Neural progenitor cell (in vitro differentiated cells): Measurements from ENCODE around the gene SEPTIN8. TPM values are rescaled to one million over a fixed set of nuclear protein-coding genes. Genes with fewer than 3 reads are reported as not detected.

Experiments
- DNase-seq: peaks from one replicate; pipeline ENCODE4 v3.0.0-alpha.2; 2016; ENCODE audit warnings: low spot score
- H2AFZ ChIP-seq: fragments of 200-600 bp; sonication (generic); replicated peaks from 2 replicates; pipeline ENCODE4 v1.6.1; 2016; ENCODE audit warnings: antibody characterized with exemption
- H3F3A ChIP-seq: fragments of 200-600 bp; sonication (generic); 2 replicates; pipeline ENCODE4 v1.6.1; 2016; ENCODE audit warnings: antibody characterized with exemption, low read depth
- H3K27ac ChIP-seq: fragments of 200-600 bp; sonication (generic); 2 replicates; pipeline ENCODE4 v1.5.1; 2016; ENCODE audit warnings: mild to moderate bottlenecking
- H3K27me3 ChIP-seq: fragments of 200-600 bp; sonication (generic); 2 replicates; pipeline ENCODE4 v1.6.1; 2016; ENCODE audit warnings: mild to moderate bottlenecking, moderate library complexity
- H3K36me3 ChIP-seq: fragments of 200-600 bp; sonication (generic); 2 replicates; pipeline ENCODE4 v1.5.1; 2016
- H3K4me1 ChIP-seq: fragments of 200-600 bp; sonication (generic); 2 replicates; pipeline ENCODE4 v1.6.1; 2016; ENCODE audit warnings: mixed run types
- H3K4me2 ChIP-seq: fragments of 200-600 bp; sonication (generic); 2 replicates; pipeline ENCODE4 v1.6.1; 2016
- H3K4me3 ChIP-seq: fragments of 200-600 bp; sonication (generic); 2 replicates; pipeline ENCODE4 v1.5.1; 2016
- H3K79me2 ChIP-seq: fragments of 200-600 bp; sonication (generic); 2 replicates; pipeline ENCODE4 v1.6.1; 2016; ENCODE audit warnings: low read depth
- H3K9ac ChIP-seq: fragments of 200-600 bp; sonication (generic); 2 replicates; pipeline ENCODE4 v1.6.1; 2016
- H3K9me3 ChIP-seq: fragments of 200-600 bp; sonication (generic); 2 replicates; pipeline ENCODE4 v1.5.1; 2016; ENCODE audit warnings: low read depth
- H4K20me1 ChIP-seq: fragments of 200-600 bp; sonication (generic); 2 replicates; pipeline ENCODE4 v1.6.1; 2016; ENCODE audit warnings: low read depth
- H3K27ac Mint-ChIP-seq: 3 replicates; pipeline ENCODE4 v1.8.0; 2021; ENCODE audit warnings: mixed read lengths
- H3K27me3 Mint-ChIP-seq: 2 replicates; pipeline ENCODE4 v1.8.0; 2022; ENCODE audit warnings: low read depth, mild to moderate bottlenecking, inconsistent platforms, moderate library complexity, mixed read lengths; ENCODE audit not compliant: insufficient read depth
- H3K36me3 Mint-ChIP-seq: 3 replicates; pipeline ENCODE4 v1.8.0; 2021; ENCODE audit warnings: mixed read lengths
- H3K4me1 Mint-ChIP-seq: 3 replicates; pipeline ENCODE4 v1.8.0; 2021; ENCODE audit warnings: mixed read lengths
- H3K4me3 Mint-ChIP-seq: 3 replicates; pipeline ENCODE4 v1.8.0; 2021; ENCODE audit warnings: mild to moderate bottlenecking, moderate library complexity, mixed read lengths
- H3K9me3 Mint-ChIP-seq: 3 replicates; pipeline ENCODE4 v1.8.0; 2020; ENCODE audit warnings: mixed read lengths
- CTCF ChIP-seq: fragments of 200-600 bp; sonication (generic); IDR thresholded peaks from 2 replicates; pipeline ENCODE4 v1.5.1; 2017; ENCODE audit warnings: antibody characterized with exemption, mild to moderate bottlenecking
- EZH2 ChIP-seq: fragments of 200-600 bp; sonication (generic); IDR thresholded peaks from 2 replicates; pipeline ENCODE4 v1.6.1; 2017; ENCODE audit warnings: antibody characterized with exemption, mild to moderate bottlenecking, moderate library complexity
- EZH2phosphoT487 ChIP-seq: fragments of 200-600 bp; sonication (generic); IDR thresholded peaks from 2 replicates; pipeline ENCODE4 v1.6.1; 2017; ENCODE audit warnings: antibody characterized with exemption
- total RNA-seq: library from RNA; depleted of rRNA; stranded (reverse); fragments of >200 nt; gene quantifications from 2 replicates; pipeline ENCODE4 v1.2.3, GENCODE V29; 2015; ENCODE audit warnings: low replicate concordance

The SEPTIN8 gene
- total RNA-seq, 1 donor from 2014 or later, result 39.9 TPM

- Histone ChIP-seq H3K9ac (no peak overlapping the region), H3K27ac (no peak overlapping the region), H3K79me2 (no peaks in the 10 kb centered on the region), H3K4me1 (peaks cover 4% of the 10 kb centered on the region), H2AFZ (no peak overlapping the region), H3K9me3 (no peaks in the 10 kb centered on the region), H3F3A (peaks cover 24% of the 10 kb centered on the region), H4K20me1 (peaks cover 16% of the 10 kb centered on the region), H3K4me3 (no peak overlapping the region), H3K4me2 (no peak overlapping the region), H3K27me3 (peaks cover 99% of the 10 kb centered on the region), H3K36me3 (no peaks in the 10 kb centered on the region)
- Mint-ChIP-seq H3K9me3 (peaks cover 5% of the 10 kb centered on the region), H3K4me1 (peaks cover 24% of the 10 kb centered on the region), H3K4me3 (no peak overlapping the region), H3K36me3 (peaks cover 2% of the 10 kb centered on the region), H3K27ac (no peak overlapping the region), H3K27me3 (peaks cover 31% of the 10 kb centered on the region)
- DNase-seq, result no peak
- no peak for TF ChIP-seq CTCF
- TF ChIP-seq EZH2phosphoT487, result no peak
- no peak for TF ChIP-seq EZH2
Observed at GRCh38 chr5:132816083-132816482, 39.0 kb upstream of the SEPTIN8 start.

GRCh38 chr5:132815454-132815853 is 38.4 kb upstream of the SEPTIN8 start:
- H3K27me3 Mint-ChIP-seq, result peaks cover 35% of the 10 kb centered on the region

GRCh38 chr5:132814503-132815294 is 37.7 kb upstream of the SEPTIN8 start:
- Histone ChIP-seq H3K9me3 (no peaks in the 10 kb centered on the region), H3K9ac (no peak overlapping the region), H3K4me1 (peaks cover 4% of the 10 kb centered on the region), H3K79me2 (no peaks in the 10 kb centered on the region), H3F3A (peaks cover 20% of the 10 kb centered on the region), H3K27me3 (peaks cover 100% of the 10 kb centered on the region), H3K36me3 (no peaks in the 10 kb centered on the region), H3K4me3 (peak overlapping the region; percentile 50), H4K20me1 (peaks cover 16% of the 10 kb centered on the region), H3K4me2 (peak overlapping the region; percentile 78), H2AFZ (peak overlapping the region; percentile 66), H3K27ac (no peak overlapping the region)
- Mint-ChIP-seq H3K27me3 (peaks cover 40% of the 10 kb centered on the region), H3K27ac (no peak overlapping the region), H3K9me3 (peaks cover 5% of the 10 kb centered on the region), H3K4me3 (peak overlapping the region; percentile 74), H3K36me3 (peaks cover 2% of the 10 kb centered on the region), H3K4me1 (peaks cover 17% of the 10 kb centered on the region)
- TF ChIP-seq EZH2phosphoT487 (no peak), EZH2 (peak; percentile 7)
- peak; percentile 46 for DNase-seq

More at GRCh38 chr5:132815454-132815853, 38.4 kb upstream of the SEPTIN8 start:
- TF ChIP-seq EZH2phosphoT487 (no peak), CTCF (no peak), EZH2 (no peak)
- Mint-ChIP-seq H3K27ac (no peak overlapping the region), H3K36me3 (peaks cover 2% of the 10 kb centered on the region), H3K4me3 (peak overlapping the region; percentile 74), H3K4me1 (peaks cover 23% of the 10 kb centered on the region), H3K9me3 (peaks cover 5% of the 10 kb centered on the region)
- Histone ChIP-seq H3F3A (peaks cover 24% of the 10 kb centered on the region), H3K9ac (no peak overlapping the region), H4K20me1 (peaks cover 16% of the 10 kb centered on the region), H2AFZ (no peak overlapping the region), H3K4me3 (no peak overlapping the region), H3K36me3 (no peaks in the 10 kb centered on the region), H3K4me1 (peaks cover 4% of the 10 kb centered on the region), H3K79me2 (no peaks in the 10 kb centered on the region), H3K27ac (no peak overlapping the region), H3K27me3 (peaks cover 99% of the 10 kb centered on the region), H3K4me2 (no peak overlapping the region), H3K9me3 (no peaks in the 10 kb centered on the region)
- DNase-seq, result no peak
